GM19238 (cell line): Measurements from ENCODE around the gene H19.

ENCODE experiments used
- DNase-seq: peaks from one replicate; pipeline ENCODE4 v3.0.0; 2011; ENCODE audit warnings: low spot score; ENCODE audit not compliant: insufficient read length

H19 gene

GRCh38 chr11:1947592-1948237 lies 49.9 kb downstream of the H19 start:
- no peak for DNase-seq

DNA sequence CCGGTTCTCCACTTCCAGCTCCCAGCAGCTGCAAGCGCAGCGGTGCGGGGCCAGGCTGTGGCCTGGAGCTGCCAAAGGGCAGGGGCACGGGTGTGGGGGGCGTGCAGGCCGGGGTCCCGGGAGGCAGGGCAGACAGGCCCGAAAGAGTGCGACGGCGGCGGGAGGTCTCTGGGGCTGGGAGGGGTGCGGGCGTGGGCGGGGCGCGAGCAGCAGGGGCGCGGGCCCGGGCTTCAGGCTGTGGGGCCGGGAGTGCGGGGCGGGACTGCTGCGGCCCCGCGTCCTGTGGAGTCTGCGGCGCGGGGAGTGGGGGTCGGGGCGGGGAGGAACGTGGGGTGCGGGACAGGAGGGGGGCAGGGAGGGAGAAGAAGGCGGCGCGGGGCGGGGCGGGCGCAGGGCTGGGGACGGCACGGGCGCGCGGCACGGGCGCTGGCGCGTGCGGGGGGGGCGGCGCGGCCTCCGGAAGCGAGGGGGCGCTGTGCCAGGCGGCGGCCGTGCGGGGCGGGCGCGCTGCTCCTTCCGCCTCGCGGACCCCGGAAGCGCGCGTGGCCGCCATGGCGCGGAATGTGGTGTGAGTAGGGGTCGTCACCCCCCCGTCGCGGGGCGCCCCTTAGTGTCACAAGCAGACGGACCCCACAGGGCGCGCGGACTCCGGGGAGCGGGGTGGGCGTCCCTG lies 50.7 kb downstream of the H19 start, which contains the start of gene MRPL23:
TSS of gene MRPL23 (plus strand) at position 521 of the 673 bp plus-strand sequence. CDS start at position 552, 31 bp downstream.
- DNase-seq = no peak
